H1 (cell line): ENCODE measurements around the gene SHC1. TPM values are rescaled to one million over a fixed set of nuclear protein-coding genes. Genes with fewer than 3 reads are reported as not detected.
A peak's percentile ranks its signal among the peaks of the same experiment; 100 is the strongest.

Experiments used
- CTCF ChIA-PET: fragments of 300-600 bp; sonication (Branson Sonifier 250); formaldehyde crosslinking; loops from one replicate; lab custom pipeline; 2021; ENCODE audit not compliant: partially characterized antibody; lab: Charles Lee
- POLR2A ChIA-PET: fragments of 300-600 bp; sonication (Branson Sonifier 250); formaldehyde crosslinking; loops from one replicate; lab custom pipeline; 2021; ENCODE audit warnings: inconsistent platforms; ENCODE audit not compliant: partially characterized antibody; lab: Charles Lee
- DNase-seq, 2 experiments: peaks; one replicate each; pipeline versions ENCODE4 v3.0.0 to v3.0.0-alpha.2; 2010 to 2022; ENCODE audit warnings: low spot score in 2 of 2, low read depth in 1 of 2, mixed read lengths in 1 of 2
- FAIRE-seq: peaks from 2 replicates; lab custom pipeline; 2011; peaks lifted over from hg19 to GRCh38; lab: Jason Lieb, UNC
- H2AFZ ChIP-seq: 2 replicates; pipeline ENCODE4 v1.8.1; 2012; ENCODE audit warnings: low read length, inconsistent platforms
- H2AK5ac ChIP-seq: 2 replicates; pipeline ENCODE4 v1.6.1; 2013; ENCODE audit warnings: low read depth, low read length
- H2BK120ac ChIP-seq: replicated peaks from 2 replicates; pipeline ENCODE3; 2013; ENCODE audit warnings: low read depth, low read length, inconsistent platforms
- H2BK12ac ChIP-seq: 2 replicates; pipeline ENCODE4 v1.6.1; 2013; ENCODE audit warnings: low read depth, low read length
- H2BK15ac ChIP-seq: 2 replicates; pipeline ENCODE4 v1.6.1; 2013; ENCODE audit warnings: low read length
- H2BK20ac ChIP-seq: 2 replicates; pipeline ENCODE4 v1.6.1; 2013; ENCODE audit warnings: low read length
- H2BK5ac ChIP-seq: 2 replicates; pipeline ENCODE4 v1.6.1; 2013; ENCODE audit warnings: low read depth, low read length
- H3K14ac ChIP-seq: 2 replicates; pipeline ENCODE4 v1.6.1; 2013; ENCODE audit warnings: inconsistent platforms; ENCODE audit not compliant: insufficient read length
- H3K18ac ChIP-seq: 2 replicates; pipeline ENCODE4 v1.6.1; 2013; ENCODE audit warnings: low read length; ENCODE audit errors: extremely low read depth
- H3K23ac ChIP-seq: 2 replicates; pipeline ENCODE4 v1.6.1; 2013; ENCODE audit warnings: inconsistent platforms; ENCODE audit not compliant: insufficient read length
- H3K23me2 ChIP-seq: 2 replicates; pipeline ENCODE4 v1.6.1; 2013; ENCODE audit warnings: low read depth, low read length
- H3K27ac ChIP-seq: 2 replicates; pipeline ENCODE4 v1.6.1; 2011; ENCODE audit warnings: low read depth, low read length, inconsistent platforms
- H3K27me3 ChIP-seq, 4 experiments: replicated peaks in 1 of 4; 1 replicate in 1 of 4; 2 replicates in 3 of 4; pipeline versions ENCODE4 v1.6.1 to v1.8.1; 2011 to 2013; ENCODE audit warnings: low read length in 3 of 4, mild to moderate bottlenecking in 3 of 4, inconsistent platforms in 2 of 4, mixed read lengths in 2 of 4, moderate library complexity in 1 of 4; ENCODE audit not compliant: control insufficient read depth in 3 of 4, insufficient read depth in 3 of 4; ENCODE audit errors: extremely low read depth in 1 of 4
- H3K36me3 ChIP-seq, 4 experiments: 2 replicates each; pipeline versions ENCODE4 v1.6.1 to v1.8.1; 2011 to 2013; ENCODE audit warnings: mild to moderate bottlenecking in 4 of 4, low read length in 3 of 4, moderate library complexity in 2 of 4, control low read depth in 1 of 4, inconsistent platforms in 1 of 4; ENCODE audit not compliant: insufficient read depth in 4 of 4, control insufficient read depth in 2 of 4
- H3K4ac ChIP-seq: replicated peaks from 2 replicates; pipeline ENCODE3; 2013; ENCODE audit warnings: low read length, low read depth, mixed read lengths, inconsistent platforms; ENCODE audit not compliant: insufficient read length
- H3K4me1 ChIP-seq, 4 experiments: replicated peaks in 1 of 4; 1 replicate in 1 of 4; 2 replicates in 3 of 4; pipeline versions ENCODE4 v1.6.1 to v1.8.1; 2011 to 2013; ENCODE audit warnings: low read length in 3 of 4, inconsistent platforms in 2 of 4, mixed read lengths in 1 of 4; ENCODE audit not compliant: insufficient read depth in 4 of 4, control insufficient read depth in 3 of 4
- H3K4me2 ChIP-seq, 2 experiments: 2 replicates each; pipeline versions ENCODE4 v1.6.1 to v1.8.1; 2011 to 2013; ENCODE audit warnings: low read depth in 2 of 2, low read length in 2 of 2, control low read depth in 1 of 2, inconsistent platforms in 1 of 2, mild to moderate bottlenecking in 1 of 2; ENCODE audit not compliant: insufficient read depth in 1 of 2
- H3K4me3 ChIP-seq, 4 experiments: fragments of 200-600, 300-600 bp in 1 of 4; sonication (generic), shearing (Covaris generic), sonication (Bioruptor Twin) in 1 of 4; 2 replicates each; pipeline versions ENCODE4 v1.5.1 to v1.8.1; 2011 to 2016; ENCODE audit warnings: low read length in 4 of 4, low read depth in 3 of 4, control low read depth in 2 of 4, inconsistent platforms in 2 of 4, mild to moderate bottlenecking in 2 of 4, mixed read lengths in 1 of 4, moderate library complexity in 1 of 4; ENCODE audit not compliant: insufficient read depth in 2 of 4; ENCODE audit errors: extremely low read depth in 1 of 4
- H3K56ac ChIP-seq: replicated peaks from 2 replicates; pipeline ENCODE3; 2013; ENCODE audit warnings: low read depth, mild to moderate bottlenecking, mixed read lengths, low read length, inconsistent platforms; ENCODE audit not compliant: insufficient read length
- H3K79me1 ChIP-seq: 2 replicates; pipeline ENCODE4 v1.6.1; 2013; ENCODE audit warnings: low read depth, low read length, control low read depth
- H3K79me2 ChIP-seq, 2 experiments: 2 replicates each; pipeline versions ENCODE4 v1.6.1 to v1.8.1; 2012 to 2013; ENCODE audit warnings: low read length in 2 of 2, mild to moderate bottlenecking in 2 of 2, inconsistent platforms in 1 of 2; ENCODE audit not compliant: insufficient read depth in 2 of 2, control insufficient read depth in 1 of 2
- H3K9ac ChIP-seq, 4 experiments: replicated peaks in 1 of 4; 1 replicate in 1 of 4; 2 replicates in 3 of 4; pipeline versions ENCODE4 v1.6.1 to v1.8.1; 2011 to 2013; ENCODE audit warnings: low read depth in 3 of 4, low read length in 3 of 4, control low read depth in 2 of 4, mild to moderate bottlenecking in 2 of 4, moderate library complexity in 2 of 4, inconsistent platforms in 1 of 4; ENCODE audit errors: extremely low read depth in 1 of 4
- H3K9me3 ChIP-seq, 2 experiments: 2 replicates each; pipeline versions ENCODE4 v1.6.1 to v1.8.1; 2012 to 2013; ENCODE audit warnings: mild to moderate bottlenecking in 2 of 2, moderate library complexity in 2 of 2, control low read depth in 1 of 2, inconsistent platforms in 1 of 2, low read depth in 1 of 2, low read length in 1 of 2, mixed read lengths in 1 of 2; ENCODE audit not compliant: insufficient read depth in 2 of 2
- H4K20me1 ChIP-seq, 2 experiments: replicated peaks in 1 of 2; 2 replicates each; pipeline versions ENCODE3 to v1.8.1; 2011 to 2013; ENCODE audit warnings: inconsistent platforms in 2 of 2, low read length in 2 of 2, mild to moderate bottlenecking in 1 of 2; ENCODE audit not compliant: insufficient read depth in 2 of 2, control insufficient read depth in 1 of 2
- H4K5ac ChIP-seq: 2 replicates; pipeline ENCODE4 v1.6.1; 2013; ENCODE audit warnings: low read length, low read depth, mixed read lengths, inconsistent platforms; ENCODE audit not compliant: insufficient read length
- H4K8ac ChIP-seq: 2 replicates; pipeline ENCODE4 v1.8.0; 2013; ENCODE audit warnings: mild to moderate bottlenecking, moderate library complexity, low read length, inconsistent platforms; ENCODE audit not compliant: insufficient read depth; ENCODE audit errors: extremely low read depth
- H4K91ac ChIP-seq: replicated peaks from 2 replicates; pipeline ENCODE3; 2013; ENCODE audit warnings: low read length, mixed read lengths, inconsistent platforms; ENCODE audit not compliant: insufficient read length
- BRCA1 ChIP-seq: IDR thresholded peaks from 2 replicates; pipeline ENCODE4 v1.6.1; 2012; ENCODE audit warnings: low read depth, low read length, improper control_type of control experiment
- CBX8 ChIP-seq: fragments of 300-800, 300-1000 bp; sonication (generic); IDR thresholded peaks from 2 replicates; pipeline ENCODE4 v1.7.1; 2016; ENCODE audit warnings: low read depth, low read length, borderline replicate concordance
- CHD1 ChIP-seq: IDR thresholded peaks from 2 replicates; pipeline ENCODE4 v1.6.1; 2012; ENCODE audit warnings: low read depth, low read length, improper control_type of control experiment
- GTF2F1 ChIP-seq: IDR thresholded peaks from 2 replicates; pipeline ENCODE4 v1.6.1; 2012; ENCODE audit warnings: low read depth, low read length, improper control_type of control experiment, borderline replicate concordance
- POLR2AphosphoS5 ChIP-seq: IDR thresholded peaks from 2 replicates; pipeline ENCODE4 v1.6.1; 2011; ENCODE audit warnings: low read depth, low read length
- RAD21 ChIP-seq, 2 experiments: IDR thresholded peaks in 1 of 2; conservative IDR thresholded peaks in 1 of 2; 2 replicates each; pipeline ENCODE4 v1.6.1; 2011; ENCODE audit warnings: low read depth in 2 of 2, low read length in 2 of 2, improper control_type of control experiment in 1 of 2, inconsistent platforms in 1 of 2, mild to moderate bottlenecking in 1 of 2, moderate library complexity in 1 of 2
- SIN3A ChIP-seq, 2 experiments: IDR thresholded peaks in 1 of 2; conservative IDR thresholded peaks in 1 of 2; 2 replicates each; pipeline ENCODE4 v1.6.1; 2011 to 2012; ENCODE audit warnings: low read length in 2 of 2, improper control_type of control experiment in 1 of 2, low read depth in 1 of 2, mild to moderate bottlenecking in 1 of 2
- SIX5 ChIP-seq: IDR thresholded peaks from 2 replicates; pipeline ENCODE4 v1.6.1; 2011; ENCODE audit warnings: mild to moderate bottlenecking, low read depth, low read length
- SP4 ChIP-seq: IDR thresholded peaks from 2 replicates; pipeline ENCODE4 v1.6.1; 2012; ENCODE audit warnings: low read length, inconsistent platforms
- SRF ChIP-seq: IDR thresholded peaks from 2 replicates; pipeline ENCODE4 v1.6.1; 2011; ENCODE audit warnings: mild to moderate bottlenecking, low read depth, low read length, moderate library complexity
- TBP ChIP-seq: IDR thresholded peaks from 2 replicates; pipeline ENCODE4 v1.6.1; 2011; ENCODE audit warnings: low read depth, low read length, improper control_type of control experiment
- WGBS, 2 experiments: shearing (Covaris generic) in 1 of 2; methylation state at CpG; one replicate each; pipeline versions ENCODE4 v1.1.6 to v1.1.7; 2013 to 2015; ENCODE audit warnings: low lambda C conversion rate in 2 of 2, mixed read lengths in 2 of 2, inconsistent platforms in 1 of 2, low coverage in 1 of 2, missing lambda C conversion rate in 1 of 2; ENCODE audit not compliant: insufficient replicate concordance in 2 of 2, insufficient coverage in 1 of 2, insufficient read length in 1 of 2; ENCODE audit errors: extremely low coverage in 1 of 2, missing lambda C conversion rate in 1 of 2; 5-methylcytosine and 5-hydroxymethylcytosine counted together
- polyA plus RNA-seq, 7 experiments: library from polyadenylated mRNA; depleted of rRNA in 3 of 7; stranded (reverse) in 5 of 7; unstranded in 2 of 7; fragments of >200 nt in 5 of 7; fragments of 200-250 nt in 2 of 7; gene quantifications; 1 replicate in 5 of 7; 2 replicates in 1 of 7; 4 replicates in 1 of 7; pipeline versions ENCODE4 v1.2.1 to v1.2.3, GENCODE V29; 2011 to 2013; ENCODE audit warnings: missing spikeins in 2 of 7, mixed read lengths in 2 of 7
- total RNA-seq: library from RNA; stranded (reverse); fragmentation: NEBNext Ultra II Directional; extraction: Animal tissue kit (Norgen Biotek cat#: 25700); gene quantifications from 2 replicates; pipeline ENCODE4 v1.2.1, GENCODE V29; 2021
- TF ChIP-seq, protein P1 (sequence below): IDR thresholded peaks from 2 replicates; pipeline ENCODE4 v1.6.1; 2011; ENCODE audit warnings: low read length, improper control_type of control experiment

SHC1 gene
- total and polyA plus RNA-seq, 2 of the 8 experiments (the other 6 are each of a cell fraction or from before 2014, with no cell fraction given): 177 to 212 TPM

- ChIA-PET POLR2A (interaction anchor here (0.6 to 14.8 kb wide), 9 partner anchors 8 to 168 kb away, joined by 3 to 128 read pairs (median 5); partner anchors contain the start of genes ADAM15, CKS1B, FLAD1 and LENEP), CTCF (interaction anchor here (0.5 to 18.6 kb wide), 17 partner anchors 9 to 235 kb away, joined by 3 to 354 read pairs (median 6); partner anchors contain the start of genes ADAM15, EFNA4, FLAD1 and LENEP)
- Histone ChIP-seq H3K4me1 (peaks cover 7 to 57% (median 35%) of the 10 kb centered on the region in 4 experiments), H3K56ac (no peak overlapping the region), H3K23me2 (peaks cover 5% of the 10 kb centered on the region; the same call in 1 of the 2 replicates), H3K23ac (no peak overlapping the region), H4K91ac (no peak overlapping the region), H3K4ac (no peak overlapping the region), H3K27ac (no peak overlapping the region), H3K27me3 (no peaks in the 10 kb centered on the region), H3K36me3 (peaks cover 0 to 2% (median 0%) of the 10 kb centered on the region in 4 experiments; a peak in 2 of 8 replicates), H3K18ac (no peak overlapping the region), H3K79me2 (peaks cover 0 to 59% of the 10 kb centered on the region in 2 experiments; a peak in 3 of 4 replicates), H3K14ac (no peak overlapping the region), H2BK15ac (peak overlapping the region; percentile 72; the same call in 1 of the 2 replicates), H4K20me1 (peaks cover 0 to 17% of the 10 kb centered on the region in 2 experiments), H2BK20ac (no peak overlapping the region), H3K9me3 (no peaks in the 10 kb centered on the region), H2BK5ac (no peak overlapping the region), H2AK5ac (no peak overlapping the region), H2BK12ac (0 out of 2 replicates have a peak overlapping the region, but pooled peaks have one; percentile 39), H2BK120ac (no peak overlapping the region), H4K8ac (peak overlapping the region; percentile 48; the same call in 1 of the 2 replicates), H3K4me2 (no peak overlapping the region), H3K79me1 (peaks cover 17% of the 10 kb centered on the region), H3K9ac (no peak overlapping the region), H2AFZ (no peak overlapping the region), H3K4me3 (no peak overlapping the region), H4K5ac (no peak overlapping the region)
- FAIRE-seq (no peak), DNase-seq (no peak)
- 86% methylated on average over 6 of the region's 6 CpGs; no CpG with 5 or more reads in 1 of the 2 experiments for WGBS, 2 experiments
- TF ChIP-seq GTF2F1 (no peak), BRCA1 (no peak), POLR2AphosphoS5 (no peak), SIX5 (no peak), SP4 (no peak), RAD21 (IDR thresholded peaks at IDR 0.05 in 1 of 2, conservative IDR thresholded peaks at IDR 0.05 in 1 of 2; ENCODE audit: low read depth in 2 of 2, low read length in 2 of 2) (no peak), CBX8 (no peak), CHD1 (no peak), SIN3A (conservative IDR thresholded peaks at IDR 0.05 in 1 of 2, IDR thresholded peaks at IDR 0.05 in 1 of 2; ENCODE audit: low read depth in 1 of 2, low read length in 2 of 2) (no peak), SRF (no peak), TBP (no peak)
- TF ChIP-seq, protein P1, sequence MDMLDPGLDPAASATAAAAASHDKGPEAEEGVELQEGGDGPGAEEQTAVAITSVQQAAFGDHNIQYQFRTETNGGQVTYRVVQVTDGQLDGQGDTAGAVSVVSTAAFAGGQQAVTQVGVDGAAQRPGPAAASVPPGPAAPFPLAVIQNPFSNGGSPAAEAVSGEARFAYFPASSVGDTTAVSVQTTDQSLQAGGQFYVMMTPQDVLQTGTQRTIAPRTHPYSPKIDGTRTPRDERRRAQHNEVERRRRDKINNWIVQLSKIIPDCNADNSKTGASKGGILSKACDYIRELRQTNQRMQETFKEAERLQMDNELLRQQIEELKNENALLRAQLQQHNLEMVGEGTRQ: no peak
These were observed 36.8 kb upstream of the SHC1 start for GRCh38 chr1:155007251-155007828.
